Transverse colon (tissue), 4 donors: ENCODE measurements around the gene MSANTD2. TPM values are rescaled to one million over a fixed set of nuclear protein-coding genes. Genes with fewer than 3 reads are reported as not detected.

Experiments
- DNase-seq: peaks from one replicate; pipeline ENCODE4 v3.0.0-alpha.2; 2019
- H3K27ac ChIP-seq, 4 donors: fragments of 200-600 bp; sonication (generic); 2 replicates each; pipeline ENCODE4 v1.5.1; 2016 to 2018; ENCODE audit warnings: inconsistent platforms in 4 of 4
- H3K27me3 ChIP-seq: fragments of 200-600 bp; sonication (generic); 2 replicates; pipeline ENCODE4 v1.5.1; 2017; ENCODE audit warnings: inconsistent platforms
- H3K36me3 ChIP-seq, 4 donors: fragments of 200-600 bp; sonication (generic); 2 replicates each; pipeline ENCODE4 v1.5.1; 2017 to 2019; ENCODE audit warnings: inconsistent platforms in 4 of 4
- H3K4me1 ChIP-seq, 4 donors: fragments of 200-600 bp; sonication (generic); 2 replicates each; pipeline ENCODE4 v1.5.1; 2017 to 2020; ENCODE audit warnings: inconsistent platforms in 4 of 4
- H3K4me3 ChIP-seq, 4 donors: fragments of 200-600 bp; sonication (generic); 1 replicate in 1 of 4; 2 replicates in 3 of 4; pipeline versions ENCODE4 v1.5.1 to v1.6.1; 2017 to 2019; ENCODE audit warnings: inconsistent platforms in 4 of 4
- H3K9me3 ChIP-seq, 2 donors: fragments of 200-600 bp; sonication (generic); 2 replicates each; pipeline ENCODE4 v1.5.1; 2017 to 2019; ENCODE audit warnings: inconsistent platforms in 2 of 2
- CTCF ChIP-seq, 5 experiments: fragments of 200-600 bp in 3 of 5; fragments of 450-650 bp in 2 of 5; sonication (generic) in 3 of 5; IDR thresholded peaks; 1 replicate in 2 of 5; 2 replicates in 3 of 5; pipeline ENCODE4 v1.5.1; 2016 to 2017; ENCODE audit warnings: antibody characterized with exemption in 5 of 5, inconsistent platforms in 3 of 5, mild to moderate bottlenecking in 2 of 5, moderate library complexity in 1 of 5
- EP300 ChIP-seq: sonication (generic); formaldehyde crosslinking; IDR thresholded peaks from one replicate; pipeline ENCODE4 v1.6.1; 2017; ENCODE audit warnings: antibody characterized with exemption, low read depth
- POLR2A ChIP-seq: fragments of 450-650 bp; IDR thresholded peaks from one replicate; pipeline ENCODE4 v1.6.1; 2016; ENCODE audit warnings: antibody characterized with exemption, mild to moderate bottlenecking, moderate library complexity
- POLR2AphosphoS5 ChIP-seq, 3 donors: sonication (generic); formaldehyde crosslinking; IDR thresholded peaks; one replicate each; pipeline ENCODE4 v1.6.1; 2016; ENCODE audit warnings: antibody characterized with exemption in 3 of 3
- WGBS, 2 donors: methylation state at CpG; one replicate each; pipeline ENCODE4 v1.1.5; 2018; ENCODE audit warnings: low coverage in 1 of 2; 5-methylcytosine and 5-hydroxymethylcytosine counted together
- in situ Hi-C, 4 donors: fragments of 200-750 bp; cut with MboI; loops; one replicate each; pipeline versions ENCODE4 v1.15.0 to v1.15.1; 2017; ENCODE audit warnings: low sequenced_read_pairs in 3 of 4, low pct_ligation_motif_present in 1 of 4, low pct_unique_long_range_greater_than_20kb in 1 of 4
- intact Hi-C: fragments of 100-400 bp; cut with DNase I; formaldehyde crosslinking; loops from one replicate; pipeline ENCODE4 v1.15.1; 2023; ENCODE audit warnings: low total_unique reads
- total RNA-seq, 4 donors: library from RNA; depleted of rRNA; stranded (reverse); fragments of >200 nt; gene quantifications; one replicate each; pipeline ENCODE4 v1.1.0, GENCODE V29; 2016

Gene MSANTD2
- total RNA-seq, 4 donors from 2014 or later, result 8.1 to 40.0 (median 15.1) TPM

- Histone ChIP-seq H3K27me3 (peaks cover 38% of the 10 kb centered on the region), H3K27ac (no peak overlapping the region), H3K4me1 (peaks cover 7 to 52% (median 29%) of the 10 kb centered on the region in 4 donors), H3K9me3 (no peaks in the 10 kb centered on the region), H3K4me3 (no peak overlapping the region), H3K36me3 (no peaks in the 10 kb centered on the region)
- DNase-seq, result no peak
- WGBS, 2 donors, result 96 to 100% methylated on average over 6 to 7 of the region's 7 CpGs
- in situ Hi-C loops (loop anchor here in 1 of 4 donors (25.0 kb wide), 1 partner anchor 91 kb away; the partner anchor contains the start of genes SIAE and SPA17), intact Hi-C loops (no loop called here)
- TF ChIP-seq POLR2AphosphoS5 (IDR thresholded peaks at IDR 0.05) (no peak), POLR2A (no peak), EP300 (no peak), CTCF (IDR thresholded peaks at IDR 0.05) (no peak)
These were observed 46.6 kb downstream of the MSANTD2 start for GRCh38 chr11:124753624-124754023.

- Histone ChIP-seq H3K27ac (no peak overlapping the region), H3K4me3 (no peak overlapping the region), H3K27me3 (peaks cover 36% of the 10 kb centered on the region), H3K36me3 (no peaks in the 10 kb centered on the region), H3K9me3 (no peaks in the 10 kb centered on the region), H3K4me1 (peaks cover 6 to 48% (median 26%) of the 10 kb centered on the region in 4 donors)
- no peak for TF ChIP-seq CTCF (IDR thresholded peaks at IDR 0.05)
- no peak for TF ChIP-seq POLR2A
- no peak for TF ChIP-seq POLR2AphosphoS5 (IDR thresholded peaks at IDR 0.05)
- no peak for TF ChIP-seq EP300
- in situ Hi-C loops (loop anchor here in 1 of 4 donors (25.0 kb wide), 1 partner anchor 91 kb away; the partner anchor contains the start of genes SIAE and SPA17), intact Hi-C loops (no loop called here)
- no peak for DNase-seq
These were observed 47.0 kb downstream of the MSANTD2 start for GRCh38 chr11:124753205-124753604.

- peak overlapping the region; percentile 81 to 92 (median 85) for H3K27ac ChIP-seq
- in situ Hi-C loops, result loop anchor here in 1 of 4 donors (25.0 kb wide), 1 partner anchor 90 kb away; the partner anchor contains the start of genes SIAE and SPA17
- DNase-seq, result no peak
These were observed 47.6 kb downstream of the MSANTD2 start for GRCh38 chr11:124752471-124753102.

More at GRCh38 chr11:124752471-124753102, 47.6 kb downstream of the MSANTD2 start:
- Histone ChIP-seq H3K4me3 (peak overlapping the region in 3 of 4 donors; percentile 47 to 57 (median 49)), H3K9me3 (no peaks in the 10 kb centered on the region), H3K36me3 (no peaks in the 10 kb centered on the region), H3K27me3 (peaks cover 31% of the 10 kb centered on the region), H3K4me1 (peaks cover 6 to 44% (median 24%) of the 10 kb centered on the region in 4 donors)
- TF ChIP-seq CTCF (IDR thresholded peaks at IDR 0.05) (no peak), POLR2AphosphoS5 (IDR thresholded peaks at IDR 0.05) (no peak), POLR2A (no peak), EP300 (no peak)
- intact Hi-C loops, result no loop called here
- 64 to 82% methylated on average over 5 to 10 of the region's 10 CpGs for WGBS, 2 donors
